Measurements from ENCODE around the gene TAS2R50. TPM values are rescaled to one million over a fixed set of nuclear protein-coding genes. Genes with fewer than 3 reads are reported as not detected.

The TAS2R50 gene
- total RNA-seq, 1 donor from 2014 or later: 2.7 TPM

GRCh38 chr12:10959804-10960203, 26.9 kb downstream of the TAS2R50 start:
- peak; percentile 51 for ATAC-seq
- no peak for DNase-seq (ENCODE audit: low spot score)
- intact Hi-C loops (cut with DNase I): no loop called here

GRCh38 chr12:10957741-10958140, 29.0 kb downstream of the TAS2R50 start:
- ATAC-seq (no peak), DNase-seq (ENCODE audit: low spot score) (no peak)
- intact Hi-C loops (cut with DNase I): no loop called here

- ATAC-seq (no peak), DNase-seq (ENCODE audit: low spot score) (no peak)
- intact Hi-C loops (cut with DNase I): no loop called here
Observed at GRCh38 chr12:10956085-10956484, 30.6 kb downstream of the TAS2R50 start.

- ATAC-seq (no peak), DNase-seq (ENCODE audit: low spot score) (no peak)
- intact Hi-C loops (cut with DNase I): no loop called here
Observed at GRCh38 chr12:10952645-10953044, 34.1 kb downstream of the TAS2R50 start.

- ATAC-seq (no peak), DNase-seq (ENCODE audit: low spot score) (no peak)
- intact Hi-C loops (cut with DNase I): no loop called here
Observed at GRCh38 chr12:10943167-10943566, 43.5 kb downstream of the TAS2R50 start.

GRCh38 chr12:10941916-10942607, 44.6 kb downstream of the TAS2R50 start:
- ATAC-seq: no peak
- intact Hi-C loops (cut with DNase I): no loop called here
- no peak for DNase-seq (ENCODE audit: low spot score)

GRCh38 chr12:10941369-10941768, 45.3 kb downstream of the TAS2R50 start:
- ATAC-seq (no peak), DNase-seq (ENCODE audit: low spot score) (no peak)
- intact Hi-C loops (cut with DNase I): no loop called here

GRCh38 chr12:10940389-10940788, 46.3 kb downstream of the TAS2R50 start:
- ATAC-seq (no peak), DNase-seq (ENCODE audit: low spot score) (no peak)
- intact Hi-C loops (cut with DNase I): no loop called here

- intact Hi-C loops (cut with DNase I): no loop called here
- no peak for ATAC-seq
- DNase-seq (ENCODE audit: low spot score): no peak
Observed at GRCh38 chr12:10939163-10939562, 47.5 kb downstream of the TAS2R50 start, which contains the start of gene TAS2R14. TAS2R14 (minus strand) TSS chr12:10939263; CDS start chr12:10939207, 56 bp downstream.

GRCh38 chr12:10936506-10936905, 50.2 kb downstream of the TAS2R50 start:
- ATAC-seq: no peak

More at GRCh38 chr12:10936506-10936905, 50.2 kb downstream of the TAS2R50 start:
- intact Hi-C loops (cut with DNase I): no loop called here
- no peak for DNase-seq (ENCODE audit: low spot score)

Other genes starting within 250 kb of the TAS2R50 start
- gene TAS2R7, start 184.3 kb downstream of the TAS2R50 start, total RNA-seq: not detected
- gene TAS2R8, start 179.6 kb downstream of the TAS2R50 start, total RNA-seq: 0.27 TPM
- not detected for gene TAS2R9, start 176.7 kb downstream of the TAS2R50 start, total RNA-seq
- gene TAS2R10, start 160.6 kb downstream of the TAS2R50 start, total RNA-seq: 1.7 TPM
- gene PRR4, start 137.4 kb downstream of the TAS2R50 start, total RNA-seq: 9.2 TPM
- 36.1 TPM for gene PRH1, start 102.7 kb downstream of the TAS2R50 start, total RNA-seq
- 5.0 TPM for gene TAS2R13, start 77.3 kb downstream of the TAS2R50 start, total RNA-seq
- not detected for gene PRH2, start 57.7 kb downstream of the TAS2R50 start, total RNA-seq
- gene TAS2R14, start 47.6 kb downstream of the TAS2R50 start, total RNA-seq: 7.0 TPM
- 4.6 TPM for gene TAS2R20, start 11.4 kb upstream of the TAS2R50 start, total RNA-seq
- gene TAS2R19, start 35.7 kb upstream of the TAS2R50 start, total RNA-seq: 9.3 TPM
- 8.8 TPM for gene TAS2R31, start 44.5 kb upstream of the TAS2R50 start, total RNA-seq
- gene TAS2R46, start 75.4 kb upstream of the TAS2R50 start, total RNA-seq: 2.8 TPM
- 1.7 TPM for gene TAS2R43, start 105.4 kb upstream of the TAS2R50 start, total RNA-seq
- gene TAS2R30, start 147.7 kb upstream of the TAS2R50 start, total RNA-seq: 8.1 TPM
- 8.9 TPM for gene SMIM10L1, start 184.3 kb upstream of the TAS2R50 start, total RNA-seq
- gene TAS2R42, start 200.0 kb upstream of the TAS2R50 start, total RNA-seq: not detected